GOT3 (cell line): ENCODE results near the gene PROKR2.

Experiments
- DNase-seq: peaks from one replicate; lab custom pipeline; 2025; ENCODE audit warnings: mixed read lengths; lab: John Stamatoyannopoulos, UW

The PROKR2 gene

GRCh38 chr20:5316188-5317158, at the start of gene PROKR2:
Gene PROKR2, minus strand, starts transcription at chr20:5316954. Its CDS starts 2,585 bp downstream, at chr20:5314369.
- no peak for DNase-seq

- no peak for DNase-seq
Measured at GRCh38 chr20:5364997-5365597, 48.3 kb upstream of the PROKR2 start.

GRCh38 chr20:5364136-5364821, 47.5 kb upstream of the PROKR2 start:
- no peak for DNase-seq

- no peak for DNase-seq
Measured at GRCh38 chr20:5362771-5363170, 46.0 kb upstream of the PROKR2 start.

- DNase-seq: no peak
Measured at GRCh38 chr20:5361176-5361575, 44.4 kb upstream of the PROKR2 start.

GRCh38 chr20:5357946-5358345, 41.2 kb upstream of the PROKR2 start:
- DNase-seq: no peak

GRCh38 chr20:5356941-5357340, 40.2 kb upstream of the PROKR2 start:
- DNase-seq: no peak

GRCh38 chr20:5354901-5355300, 38.1 kb upstream of the PROKR2 start:
- no peak for DNase-seq

- no peak for DNase-seq
Measured at GRCh38 chr20:5353624-5354496, 37.1 kb upstream of the PROKR2 start.

- no peak for DNase-seq
Measured at GRCh38 chr20:5349448-5349847, 32.7 kb upstream of the PROKR2 start.

- no peak for DNase-seq
Measured at GRCh38 chr20:5342021-5342420, 25.3 kb upstream of the PROKR2 start.

- DNase-seq: no peak
Measured at GRCh38 chr20:5331340-5331739, 14.6 kb upstream of the PROKR2 start.

- no peak for DNase-seq
Measured at GRCh38 chr20:5328268-5328667, 11.5 kb upstream of the PROKR2 start.

- no peak for DNase-seq
Measured at GRCh38 chr20:5327356-5327755, 10.6 kb upstream of the PROKR2 start.

- DNase-seq: no peak
Measured at GRCh38 chr20:5315807-5316187, 957 bp downstream of the PROKR2 start.

GRCh38 chr20:5313916-5314315, 2.8 kb downstream of the PROKR2 start:
- DNase-seq: no peak

- DNase-seq: no peak
Measured at GRCh38 chr20:5312518-5312917, 4.2 kb downstream of the PROKR2 start.

GRCh38 chr20:5309971-5310370, 6.8 kb downstream of the PROKR2 start:
- no peak for DNase-seq

- no peak for DNase-seq
Measured at GRCh38 chr20:5298811-5299210, 17.9 kb downstream of the PROKR2 start.

GRCh38 chr20:5297280-5298004, 19.3 kb downstream of the PROKR2 start:
- no peak for DNase-seq

GRCh38 chr20:5290596-5290995, 26.2 kb downstream of the PROKR2 start:
- DNase-seq: no peak
